Erythroblast (primary cell): ENCODE results near the gene ADAMTS18.

Source experiments
- GATA1 ChIP-seq: IDR thresholded peaks from 2 replicates; pipeline ENCODE4 v1.6.1; 2011; ENCODE audit warnings: low read depth, mild to moderate bottlenecking, control low read depth, low read length, moderate library complexity
- POLR2A ChIP-seq: IDR thresholded peaks from 2 replicates; pipeline ENCODE4 v1.6.1; 2011; ENCODE audit warnings: mild to moderate bottlenecking, low read length

GRCh38 chr16:77331043-77331442 is 103.8 kb downstream of the ADAMTS18 start:
- no peak for TF ChIP-seq POLR2A
- no peak for TF ChIP-seq GATA1
